Esophagus muscularis mucosa (tissue), 4 donors: ENCODE data around the gene DNAH6. TPM values are rescaled to one million over a fixed set of nuclear protein-coding genes. Genes with fewer than 3 reads are reported as not detected.

ENCODE experiments used
- DNase-seq: peaks from one replicate; pipeline ENCODE4 v3.0.0-alpha.2; 2017; ENCODE audit errors: extremely low spot score
- H3K27ac ChIP-seq, 4 donors: fragments of 200-600 bp; sonication (generic); replicated peaks in 1 of 4; 1 replicate in 3 of 4; 2 replicates in 1 of 4; pipeline ENCODE4 v1.5.1; 2016 to 2019; ENCODE audit warnings: mild to moderate bottlenecking in 1 of 4
- H3K27me3 ChIP-seq, 4 donors: fragments of 200-600 bp; sonication (generic); one replicate each; pipeline versions ENCODE4 v1.5.1 to v1.6.0; 2016 to 2019
- H3K36me3 ChIP-seq, 4 donors: fragments of 200-600 bp; sonication (generic); one replicate each; pipeline ENCODE4 v1.5.1; 2016 to 2019
- H3K4me1 ChIP-seq, 4 donors: fragments of 200-600 bp; sonication (generic); one replicate each; pipeline ENCODE4 v1.5.1; 2016 to 2019
- H3K4me3 ChIP-seq, 4 donors: fragments of 200-600 bp; sonication (generic); 1 replicate in 2 of 4; 2 replicates in 2 of 4; pipeline ENCODE4 v1.5.1; 2016 to 2019; ENCODE audit warnings: mild to moderate bottlenecking in 4 of 4, moderate library complexity in 1 of 4
- H3K9me3 ChIP-seq, 4 donors: fragments of 200-600 bp; sonication (generic); 1 replicate in 3 of 4; 2 replicates in 1 of 4; pipeline ENCODE4 v1.5.1; 2016 to 2019
- EP300 ChIP-seq: sonication (generic); formaldehyde crosslinking; IDR thresholded peaks from one replicate; pipeline ENCODE4 v1.6.1; 2017; ENCODE audit warnings: antibody characterized with exemption
- POLR2A ChIP-seq: fragments of 450-650 bp; IDR thresholded peaks from one replicate; pipeline ENCODE4 v1.6.1; 2017; ENCODE audit warnings: antibody characterized with exemption, moderate library complexity, mild to moderate bottlenecking, low read depth
- POLR2AphosphoS5 ChIP-seq, 2 donors: sonication (generic); formaldehyde crosslinking; IDR thresholded peaks; one replicate each; pipeline ENCODE4 v1.6.1; 2017; ENCODE audit warnings: antibody characterized with exemption in 2 of 2
- WGBS: methylation state at CpG from one replicate; pipeline ENCODE4 v1.1.5; 2018; 5-methylcytosine and 5-hydroxymethylcytosine counted together
- intact Hi-C: fragments of 100-400 bp; cut with DNase I; formaldehyde crosslinking; loops from one replicate; pipeline ENCODE4 v1.15.1; 2023
- total RNA-seq, 4 donors: library from RNA; depleted of rRNA; stranded (reverse); fragments of >200 nt; gene quantifications; one replicate each; pipeline versions ENCODE4 v1.1.0 to v1.2.1, GENCODE V29; 2016
- TF ChIP-seq, protein P1 (sequence below), 3 experiments: fragments of 200-600 bp in 2 of 3; fragments of 450-650 bp in 1 of 3; sonication (generic) in 2 of 3; IDR thresholded peaks; one replicate each; pipeline ENCODE4 v1.5.1; 2017 to 2019; ENCODE audit warnings: antibody characterized with exemption in 3 of 3, mild to moderate bottlenecking in 2 of 3, moderate library complexity in 1 of 3

DNAH6 gene
- total RNA-seq, 4 donors from 2014 or later: 0.11 to 0.42 (median 0.23) TPM

DNA sequence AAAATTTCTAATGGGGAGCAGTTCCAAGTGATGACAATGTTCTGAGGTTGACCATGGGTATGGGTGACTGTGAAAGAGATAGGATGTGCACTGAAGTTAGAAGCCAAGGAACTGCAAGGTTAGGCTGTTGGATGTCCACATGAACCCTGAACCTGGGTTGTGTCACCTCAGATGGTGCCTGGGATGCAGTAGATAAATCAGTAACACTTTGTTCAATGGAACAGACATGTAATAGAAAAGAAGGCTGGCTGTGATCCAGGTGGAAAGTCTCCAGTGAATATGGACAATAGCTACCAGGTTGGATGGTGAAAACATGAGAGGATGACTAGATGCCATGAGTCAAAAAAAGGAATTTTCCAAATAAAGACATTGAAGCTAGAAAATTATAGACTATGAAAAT lies 233.1 kb downstream of the DNAH6 start:
- intact Hi-C loops: no loop called here
- TF ChIP-seq, protein P1, sequence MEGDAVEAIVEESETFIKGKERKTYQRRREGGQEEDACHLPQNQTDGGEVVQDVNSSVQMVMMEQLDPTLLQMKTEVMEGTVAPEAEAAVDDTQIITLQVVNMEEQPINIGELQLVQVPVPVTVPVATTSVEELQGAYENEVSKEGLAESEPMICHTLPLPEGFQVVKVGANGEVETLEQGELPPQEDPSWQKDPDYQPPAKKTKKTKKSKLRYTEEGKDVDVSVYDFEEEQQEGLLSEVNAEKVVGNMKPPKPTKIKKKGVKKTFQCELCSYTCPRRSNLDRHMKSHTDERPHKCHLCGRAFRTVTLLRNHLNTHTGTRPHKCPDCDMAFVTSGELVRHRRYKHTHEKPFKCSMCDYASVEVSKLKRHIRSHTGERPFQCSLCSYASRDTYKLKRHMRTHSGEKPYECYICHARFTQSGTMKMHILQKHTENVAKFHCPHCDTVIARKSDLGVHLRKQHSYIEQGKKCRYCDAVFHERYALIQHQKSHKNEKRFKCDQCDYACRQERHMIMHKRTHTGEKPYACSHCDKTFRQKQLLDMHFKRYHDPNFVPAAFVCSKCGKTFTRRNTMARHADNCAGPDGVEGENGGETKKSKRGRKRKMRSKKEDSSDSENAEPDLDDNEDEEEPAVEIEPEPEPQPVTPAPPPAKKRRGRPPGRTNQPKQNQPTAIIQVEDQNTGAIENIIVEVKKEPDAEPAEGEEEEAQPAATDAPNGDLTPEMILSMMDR (IDR thresholded peaks at IDR 0.05): no peak
- TF ChIP-seq EP300 (no peak), POLR2A (no peak), POLR2AphosphoS5 (IDR thresholded peaks at IDR 0.05) (no peak)
- Histone ChIP-seq H3K4me3 (no peak overlapping the region), H3K9me3 (no peaks in the 10 kb centered on the region), H3K36me3 (no peaks in the 10 kb centered on the region), H3K27me3 (no peaks in the 10 kb centered on the region), H3K4me1 (no peaks in the 10 kb centered on the region), H3K27ac (no peak overlapping the region)
- no peak for DNase-seq

DNA sequence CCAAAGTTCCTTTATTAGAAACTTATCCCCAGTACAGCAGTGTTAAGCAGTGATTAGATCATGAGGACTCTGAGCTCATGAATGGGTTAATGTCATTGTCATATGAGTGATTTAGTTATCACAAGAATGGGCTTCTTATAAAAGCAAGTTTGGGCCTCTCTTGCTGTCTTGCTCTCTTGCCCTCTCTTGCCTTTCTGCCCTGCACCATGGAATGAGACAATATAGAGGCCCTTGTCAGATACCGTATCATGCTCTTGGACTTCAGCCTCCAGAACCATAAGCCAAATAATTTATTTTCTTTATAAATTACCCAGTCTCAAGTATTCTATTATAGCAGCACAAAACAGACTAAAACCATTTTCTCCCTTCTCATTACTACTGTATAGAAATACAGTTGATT lies 238.8 kb downstream of the DNAH6 start:
- TF ChIP-seq, protein P1 (IDR thresholded peaks at IDR 0.05): no peak
- TF ChIP-seq POLR2A: no peak
- no peak for TF ChIP-seq EP300
- TF ChIP-seq POLR2AphosphoS5 (IDR thresholded peaks at IDR 0.05): no peak
- 89% methylated on average over 1 of the region's 1 CpG for WGBS
- no peak overlapping the region for H3K4me3 ChIP-seq
- H3K27me3 ChIP-seq: no peaks in the 10 kb centered on the region
- no peaks in the 10 kb centered on the region for H3K36me3 ChIP-seq
- H3K4me1 ChIP-seq: no peaks in the 10 kb centered on the region
- peaks cover 0 to 12% (median 2%) of the 10 kb centered on the region in 4 donors for H3K9me3 ChIP-seq
- DNase-seq: no peak
- intact Hi-C loops: no loop called here
- H3K27ac ChIP-seq: no peak overlapping the region

DNA sequence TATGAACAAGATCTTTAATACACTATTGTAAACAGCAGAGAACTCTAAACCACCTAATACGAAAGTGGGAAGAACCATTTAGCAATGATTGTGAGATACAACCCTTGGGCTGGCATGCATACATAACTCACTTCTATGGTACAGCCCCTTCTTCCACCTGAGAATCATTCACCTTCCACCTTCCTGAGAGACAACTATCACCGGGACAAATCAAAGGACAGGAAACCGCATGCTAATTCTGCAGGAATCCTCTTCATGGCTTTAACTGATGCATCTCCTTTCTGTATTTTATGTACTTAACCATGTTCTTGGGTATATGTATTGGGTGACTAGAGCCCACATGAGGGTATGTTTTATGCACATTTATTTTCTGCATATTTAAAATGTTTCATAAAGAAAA lies 241.3 kb downstream of the DNAH6 start:
- intact Hi-C loops: no loop called here
- H3K4me3 ChIP-seq: no peak overlapping the region
- 72% methylated on average over 3 of the region's 3 CpGs for WGBS
- no peak for DNase-seq
- TF ChIP-seq POLR2AphosphoS5 (IDR thresholded peaks at IDR 0.05) (no peak), POLR2A (no peak), EP300 (no peak)
- TF ChIP-seq, protein P1 (IDR thresholded peaks at IDR 0.05): no peak
- no peaks in the 10 kb centered on the region for H3K27me3 ChIP-seq
- no peaks in the 10 kb centered on the region for H3K4me1 ChIP-seq
- peaks cover 0 to 13% (median 2%) of the 10 kb centered on the region in 4 donors for H3K9me3 ChIP-seq
- H3K36me3 ChIP-seq: no peaks in the 10 kb centered on the region
- H3K27ac ChIP-seq: no peak overlapping the region

DNA sequence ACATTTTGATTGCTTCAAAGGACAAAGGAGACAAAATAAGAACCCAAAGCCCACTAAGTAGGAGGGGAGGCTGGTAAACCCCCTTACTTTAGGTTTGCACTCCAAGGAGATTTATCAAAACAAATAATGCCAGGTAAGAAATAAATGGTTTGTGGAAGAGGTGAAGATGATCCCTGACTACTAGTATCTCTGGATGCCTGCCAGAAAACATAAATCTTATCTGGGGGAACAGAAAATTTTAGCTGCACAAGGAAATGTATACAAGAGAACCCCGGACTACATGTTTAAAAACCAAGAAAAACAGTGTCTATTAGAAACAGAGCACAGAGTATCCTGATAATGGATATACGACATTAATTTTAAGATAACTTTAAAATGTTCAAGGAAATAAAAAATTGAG lies 250.5 kb downstream of the DNAH6 start:
- H3K27ac ChIP-seq: no peak overlapping the region
- no peaks in the 10 kb centered on the region for H3K27me3 ChIP-seq
- peaks cover 0 to 16% (median 12%) of the 10 kb centered on the region in 4 donors for H3K9me3 ChIP-seq
- H3K4me3 ChIP-seq: no peak overlapping the region
- H3K36me3 ChIP-seq: no peaks in the 10 kb centered on the region
- intact Hi-C loops: no loop called here
- WGBS: 32% methylated on average over 2 of the region's 2 CpGs
- H3K4me1 ChIP-seq: no peaks in the 10 kb centered on the region
- TF ChIP-seq, protein P1 (IDR thresholded peaks at IDR 0.05): no peak
- no peak for TF ChIP-seq POLR2A
- no peak for DNase-seq

DNA sequence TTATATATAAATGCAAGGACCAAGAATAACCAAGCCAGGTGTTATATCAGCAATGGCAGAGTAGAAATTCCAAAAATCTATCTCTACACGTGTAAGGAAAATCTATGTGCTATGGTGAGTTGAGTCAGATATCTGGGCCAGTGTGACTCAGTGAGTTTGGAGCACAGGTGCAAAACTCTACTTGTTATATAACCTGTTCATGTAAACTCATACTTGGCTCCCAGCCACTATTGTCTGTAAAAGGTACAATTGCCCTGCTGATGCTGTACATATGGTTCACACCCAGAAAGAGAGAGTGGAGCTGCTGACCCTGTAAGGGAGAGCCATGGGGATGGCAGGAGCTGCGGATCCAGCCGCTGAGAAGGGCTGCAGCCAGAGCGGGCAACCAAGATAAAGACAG lies 252.5 kb downstream of the DNAH6 start:
- H3K9me3 ChIP-seq: peaks cover 0 to 23% (median 18%) of the 10 kb centered on the region in 4 donors
- H3K27me3 ChIP-seq: no peaks in the 10 kb centered on the region
- intact Hi-C loops: no loop called here
- H3K36me3 ChIP-seq: no peaks in the 10 kb centered on the region
- H3K27ac ChIP-seq: no peak overlapping the region
- 85% methylated on average over 4 of the region's 4 CpGs for WGBS
- no peak overlapping the region for H3K4me3 ChIP-seq
- TF ChIP-seq POLR2A (no peak), POLR2AphosphoS5 (IDR thresholded peaks at IDR 0.05) (no peak), EP300 (no peak)
- TF ChIP-seq, protein P1 (IDR thresholded peaks at IDR 0.05): no peak
- no peak for DNase-seq
- H3K4me1 ChIP-seq: no peaks in the 10 kb centered on the region
